Osteoblast (primary cell): ENCODE results near the gene DZIP1. TPM values are rescaled to one million over a fixed set of nuclear protein-coding genes. Genes with fewer than 3 reads are reported as not detected.
"Not testable (repeated sequence)": the region's sequence is repeated elsewhere in the genome, so short reads cannot be mapped to it uniquely, and the experiment has no call there.

ENCODE experiments used
- DNase-seq: peaks from one replicate; pipeline ENCODE4 v3.0.0; 2011; ENCODE audit warnings: low spot score, mixed read lengths; ENCODE audit not compliant: insufficient read length; ENCODE audit errors: missing footprints
- H2AFZ ChIP-seq: 2 replicates; pipeline ENCODE4 v1.6.0; 2011; ENCODE audit warnings: mild to moderate bottlenecking, low read length
- H3K27ac ChIP-seq: 2 replicates; pipeline ENCODE4 v1.5.1; 2011; ENCODE audit warnings: mild to moderate bottlenecking, low read depth, low read length, moderate library complexity
- H3K27me3 ChIP-seq: 2 replicates; pipeline ENCODE4 v1.6.0; 2012; ENCODE audit warnings: mild to moderate bottlenecking, control low read depth, inconsistent platforms, low read length, moderate library complexity; ENCODE audit not compliant: insufficient read depth
- H3K36me3 ChIP-seq: 2 replicates; pipeline ENCODE4 v1.5.1; 2011; ENCODE audit warnings: mild to moderate bottlenecking, low read length, control low read depth, moderate library complexity; ENCODE audit not compliant: insufficient read depth
- H3K4me1 ChIP-seq: 2 replicates; pipeline ENCODE4 v1.5.1; 2011; ENCODE audit warnings: mild to moderate bottlenecking, low read length, control low read depth, moderate library complexity; ENCODE audit not compliant: insufficient read depth
- H3K4me2 ChIP-seq: 2 replicates; pipeline ENCODE4 v1.6.0; 2011; ENCODE audit warnings: mild to moderate bottlenecking, low read length; ENCODE audit not compliant: insufficient read depth
- H3K4me3 ChIP-seq: fragments of 200-600 bp; sonication (generic); 3 replicates; pipeline ENCODE4 v1.5.1; 2012; ENCODE audit warnings: mild to moderate bottlenecking, low read length, inconsistent platforms; ENCODE audit not compliant: insufficient read depth
- H3K79me2 ChIP-seq: 2 replicates; pipeline ENCODE4 v1.6.0; 2012; ENCODE audit warnings: mild to moderate bottlenecking, low read length, control low read depth, inconsistent platforms; ENCODE audit not compliant: insufficient read depth
- H3K9me3 ChIP-seq: 2 replicates; pipeline ENCODE4 v1.5.1; 2011; ENCODE audit warnings: low read depth, low read length, control low read depth
- H4K20me1 ChIP-seq: 2 replicates; pipeline ENCODE4 v1.6.0; 2012; ENCODE audit warnings: mild to moderate bottlenecking, low read length, control low read depth; ENCODE audit not compliant: insufficient read depth
- total RNA-seq: library from RNA; depleted of rRNA; stranded (reverse); fragments of >200 nt; gene quantifications from 2 replicates; pipeline ENCODE4 v1.2.3, GENCODE V29; 2012
- TF ChIP-seq, protein P1 (sequence below): IDR thresholded peaks from 2 replicates; pipeline ENCODE4 v1.5.1; 2011; ENCODE audit warnings: mild to moderate bottlenecking, low read depth, low read length, moderate library complexity; ENCODE audit errors: extremely low read depth

Gene DZIP1
- total RNA-seq, 1 donor: 34.0 TPM

DNA sequence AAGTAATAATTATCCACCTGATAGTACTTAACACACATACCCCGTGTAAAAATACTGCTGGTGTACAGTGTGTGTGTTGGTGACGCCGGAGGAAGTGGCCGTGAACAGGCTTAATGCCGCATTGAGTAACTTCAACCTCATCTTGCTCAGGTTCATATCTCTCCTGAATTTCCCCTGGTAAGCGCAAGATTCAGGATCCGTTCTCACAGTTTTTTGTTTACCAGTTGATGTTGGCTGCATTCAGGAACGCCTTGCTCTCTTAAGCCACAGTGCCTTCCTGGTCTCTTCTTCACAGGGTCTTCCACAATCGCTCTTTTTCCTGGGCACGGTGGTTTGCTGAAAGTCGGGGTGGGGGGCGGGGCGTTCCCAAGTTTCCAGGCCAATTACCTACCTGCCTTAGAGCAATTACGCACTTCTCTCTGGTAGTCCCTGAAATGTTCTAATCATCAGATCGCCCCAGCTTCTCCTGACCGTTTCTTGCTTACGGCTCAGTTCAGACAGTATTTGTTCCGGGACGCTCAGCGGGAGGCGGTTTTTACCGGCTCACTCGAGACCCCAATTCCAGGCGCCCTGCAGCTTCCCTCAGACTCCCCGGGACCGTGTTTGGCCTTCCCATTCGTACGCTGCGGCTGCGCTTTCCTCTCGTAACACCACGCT is 31.7 kb upstream of the DZIP1 start:
- TF ChIP-seq, protein P1, sequence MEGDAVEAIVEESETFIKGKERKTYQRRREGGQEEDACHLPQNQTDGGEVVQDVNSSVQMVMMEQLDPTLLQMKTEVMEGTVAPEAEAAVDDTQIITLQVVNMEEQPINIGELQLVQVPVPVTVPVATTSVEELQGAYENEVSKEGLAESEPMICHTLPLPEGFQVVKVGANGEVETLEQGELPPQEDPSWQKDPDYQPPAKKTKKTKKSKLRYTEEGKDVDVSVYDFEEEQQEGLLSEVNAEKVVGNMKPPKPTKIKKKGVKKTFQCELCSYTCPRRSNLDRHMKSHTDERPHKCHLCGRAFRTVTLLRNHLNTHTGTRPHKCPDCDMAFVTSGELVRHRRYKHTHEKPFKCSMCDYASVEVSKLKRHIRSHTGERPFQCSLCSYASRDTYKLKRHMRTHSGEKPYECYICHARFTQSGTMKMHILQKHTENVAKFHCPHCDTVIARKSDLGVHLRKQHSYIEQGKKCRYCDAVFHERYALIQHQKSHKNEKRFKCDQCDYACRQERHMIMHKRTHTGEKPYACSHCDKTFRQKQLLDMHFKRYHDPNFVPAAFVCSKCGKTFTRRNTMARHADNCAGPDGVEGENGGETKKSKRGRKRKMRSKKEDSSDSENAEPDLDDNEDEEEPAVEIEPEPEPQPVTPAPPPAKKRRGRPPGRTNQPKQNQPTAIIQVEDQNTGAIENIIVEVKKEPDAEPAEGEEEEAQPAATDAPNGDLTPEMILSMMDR: no peak
- Histone ChIP-seq H3K9me3 (no peaks in the 10 kb centered on the region), H3K4me3 (peak overlapping the region; percentile 97), H3K27me3 (no peaks in the 10 kb centered on the region), H4K20me1 (peaks cover 11% of the 10 kb centered on the region), H2AFZ (peak overlapping the region; percentile 99), H3K36me3 (no peaks in the 10 kb centered on the region), H3K4me1 (peaks cover 19% of the 10 kb centered on the region), H3K79me2 (peaks cover 41% of the 10 kb centered on the region), H3K4me2 (peak overlapping the region; percentile 97), H3K27ac (peak overlapping the region; percentile 93)
- DNase-seq: peak; percentile 73

DNA sequence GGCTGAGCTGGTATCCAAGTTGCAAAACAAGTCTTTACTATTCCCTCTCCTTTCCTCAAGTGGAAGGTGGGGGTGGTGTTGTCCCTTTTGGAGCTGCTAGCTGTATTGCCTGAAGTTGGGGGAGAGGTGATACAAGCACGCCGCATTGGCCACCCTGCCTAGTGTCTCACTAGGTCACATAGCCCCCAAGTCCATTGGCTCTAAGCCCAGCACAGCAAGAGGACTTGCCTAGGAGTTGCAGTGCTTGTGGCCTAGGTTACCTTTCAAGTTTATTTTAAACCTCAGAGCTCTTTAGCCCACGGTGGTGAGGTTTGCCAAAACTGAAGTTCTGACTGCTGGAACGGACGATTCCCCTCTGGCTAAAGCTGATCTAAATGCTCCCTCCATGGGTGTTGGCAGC is 27.1 kb upstream of the DZIP1 start:
- no peak overlapping the region for H3K4me3 ChIP-seq
- no peak overlapping the region for H3K4me2 ChIP-seq
- peaks cover 3% of the 10 kb centered on the region for H3K79me2 ChIP-seq
- H3K27ac ChIP-seq: no peak overlapping the region
- H3K27me3 ChIP-seq: no peaks in the 10 kb centered on the region
- H3K36me3 ChIP-seq: no peaks in the 10 kb centered on the region
- H4K20me1 ChIP-seq: no peaks in the 10 kb centered on the region
- H3K9me3 ChIP-seq: no peaks in the 10 kb centered on the region
- peaks cover 10% of the 10 kb centered on the region for H3K4me1 ChIP-seq
- TF ChIP-seq, protein P1: no peak
- DNase-seq: no peak
- no peak overlapping the region for H2AFZ ChIP-seq

DNA sequence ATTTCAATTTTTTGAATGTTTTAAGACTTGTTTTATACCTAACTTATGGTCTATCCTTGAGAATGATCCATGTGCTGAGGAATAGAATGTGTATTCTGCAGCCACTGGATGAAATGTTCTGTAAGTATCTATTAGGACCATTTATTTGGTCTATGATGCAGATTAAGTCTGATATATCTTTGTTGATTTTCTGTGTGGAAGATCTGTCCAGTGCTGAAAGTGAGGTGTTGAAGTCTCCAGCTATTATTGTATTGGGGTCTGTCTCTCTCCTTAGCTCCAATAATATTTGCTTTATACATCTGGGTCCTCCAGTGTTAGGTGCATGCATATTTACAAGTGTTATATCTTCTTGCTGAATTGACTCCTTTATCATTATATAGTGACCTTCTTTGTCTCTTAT is 22.7 kb upstream of the DZIP1 start:
- not testable (repeated sequence) for H3K27ac ChIP-seq, H3K4me1 ChIP-seq, DNase-seq, H3K4me2 ChIP-seq, H3K27me3 ChIP-seq, H3K36me3 ChIP-seq, H3K4me3 ChIP-seq, H4K20me1 ChIP-seq, H2AFZ ChIP-seq, H3K9me3 ChIP-seq, H3K79me2 ChIP-seq

DNA sequence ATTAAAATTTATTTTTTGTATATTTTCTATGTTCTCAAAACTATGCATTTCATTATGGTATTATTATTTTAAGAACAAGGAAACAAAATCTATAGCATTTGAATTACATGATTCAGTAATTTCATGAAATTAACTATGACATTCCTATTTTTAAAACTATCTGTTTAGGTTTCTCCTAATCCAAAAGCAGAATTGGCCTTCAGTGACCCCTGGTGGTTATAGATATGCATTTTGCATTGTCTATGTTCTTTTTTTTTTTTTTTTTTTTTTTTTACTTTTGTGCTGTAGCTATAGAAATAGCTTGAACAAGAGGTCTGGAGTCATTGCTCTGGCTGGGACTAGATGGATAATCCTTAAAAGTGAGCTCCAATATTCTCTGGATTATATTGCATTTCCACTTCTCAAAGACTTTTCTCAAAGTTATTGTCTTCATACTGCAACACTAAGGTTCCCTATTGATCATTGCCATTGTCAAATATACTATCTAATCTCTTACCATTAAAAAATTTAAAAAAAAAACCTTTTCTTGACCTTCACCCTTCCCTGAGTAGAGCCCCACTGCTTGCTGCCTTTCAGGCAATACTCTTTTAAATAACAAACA is 16.6 kb upstream of the DZIP1 start:
- Histone ChIP-seq H3K36me3 (no peaks in the 10 kb centered on the region), H2AFZ (no peak overlapping the region), H3K79me2 (no peaks in the 10 kb centered on the region), H4K20me1 (no peaks in the 10 kb centered on the region), H3K27me3 (no peaks in the 10 kb centered on the region), H3K9me3 (no peaks in the 10 kb centered on the region), H3K4me2 (no peak overlapping the region), H3K27ac (no peak overlapping the region), H3K4me3 (no peak overlapping the region), H3K4me1 (no peaks in the 10 kb centered on the region)
- TF ChIP-seq, protein P1: peak; percentile 75
- DNase-seq: no peak
